ENCODE measurements around the gene DPF3.
A peak's percentile ranks its signal among the peaks of the same experiment; 100 is the strongest.

DPF3 gene

DNA sequence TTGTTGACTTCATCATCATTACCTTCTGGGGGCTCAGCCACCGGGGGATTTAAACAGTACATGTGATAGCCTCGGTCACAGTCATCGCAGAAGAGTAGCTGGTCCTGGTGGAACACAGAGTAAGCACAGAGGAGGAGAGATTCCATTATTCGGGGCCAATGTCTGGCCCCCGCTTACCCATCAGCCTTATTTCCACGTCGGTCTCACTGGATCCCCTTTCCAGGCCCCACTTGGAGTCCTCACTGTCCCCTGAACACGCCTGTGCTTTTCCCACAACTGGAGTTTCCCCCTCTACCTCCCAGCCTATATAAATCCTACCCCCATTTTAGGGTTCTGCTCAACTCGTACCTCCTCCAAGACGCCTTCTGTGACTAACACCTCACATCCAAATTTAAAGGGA is 274.0 kb downstream of the DPF3 start:
- Histone ChIP-seq H3K4me3 (ENCODE audit: low read depth in 1 of 5, low read length in 5 of 5) (no peak overlapping the region), H3K9me3 (ENCODE audit: control insufficient read depth in 5 of 5, low read length in 5 of 5) (no peaks in the 10 kb centered on the region), H3K27me3 (ENCODE audit: control insufficient read depth in 5 of 5, insufficient read depth in 4 of 5, low read length in 5 of 5) (peaks cover 0 to 3% (median 0%) of the 10 kb centered on the region in 5 donors), H3K27ac (ENCODE audit: low read depth, low read length) (no peak overlapping the region), H3K36me3 (ENCODE audit: control insufficient read depth in 5 of 5, insufficient read depth in 5 of 5, low read length in 5 of 5) (no peaks in the 10 kb centered on the region), H3K4me1 (ENCODE audit: control insufficient read depth in 5 of 5, insufficient read depth in 5 of 5, low read length in 5 of 5) (peaks cover 0 to 50% (median 35%) of the 10 kb centered on the region in 5 donors), H3K9ac (ENCODE audit: low read length in 5 of 5) (no peak overlapping the region)

DNA sequence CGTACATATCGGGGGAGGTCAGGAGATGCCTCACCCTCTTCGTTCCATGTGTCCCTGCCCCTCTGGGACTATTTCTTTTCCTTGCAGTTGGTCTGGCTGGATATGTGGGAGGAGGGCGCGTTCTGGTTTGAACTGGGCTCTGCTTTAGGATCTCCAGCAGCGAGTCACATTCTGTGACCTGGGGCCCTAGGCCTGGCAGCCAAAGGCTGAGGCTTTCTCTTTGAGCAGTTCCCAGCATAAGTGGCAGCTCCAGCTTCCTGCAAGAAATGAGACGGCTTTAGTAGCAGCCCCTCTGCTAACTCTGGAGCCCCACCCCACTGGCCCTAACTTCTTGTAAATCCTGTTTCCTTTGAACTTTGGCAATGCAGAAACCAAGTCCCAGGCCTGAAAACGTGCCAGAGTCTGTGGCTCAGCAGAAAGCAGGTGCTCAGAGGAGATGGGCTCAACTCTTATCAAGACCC is 274.8 kb downstream of the DPF3 start:
- H3K4me3 ChIP-seq (ENCODE audit: low read depth in 1 of 5, low read length in 5 of 5): no peak overlapping the region
- no peaks in the 10 kb centered on the region for H3K9me3 ChIP-seq (ENCODE audit: control insufficient read depth in 5 of 5, low read length in 5 of 5)
- no peak overlapping the region for H3K9ac ChIP-seq (ENCODE audit: low read length in 5 of 5)
- H3K27ac ChIP-seq (ENCODE audit: low read depth, low read length): peak overlapping the region; percentile 57
- H3K27me3 ChIP-seq (ENCODE audit: control insufficient read depth in 5 of 5, insufficient read depth in 4 of 5, low read length in 5 of 5): peaks cover 0 to 3% (median 0%) of the 10 kb centered on the region in 5 donors
- H3K4me1 ChIP-seq (ENCODE audit: control insufficient read depth in 5 of 5, insufficient read depth in 5 of 5, low read length in 5 of 5): peaks cover 0 to 54% (median 38%) of the 10 kb centered on the region in 5 donors
- no peaks in the 10 kb centered on the region for H3K36me3 ChIP-seq (ENCODE audit: control insufficient read depth in 5 of 5, insufficient read depth in 5 of 5, low read length in 5 of 5)

DNA sequence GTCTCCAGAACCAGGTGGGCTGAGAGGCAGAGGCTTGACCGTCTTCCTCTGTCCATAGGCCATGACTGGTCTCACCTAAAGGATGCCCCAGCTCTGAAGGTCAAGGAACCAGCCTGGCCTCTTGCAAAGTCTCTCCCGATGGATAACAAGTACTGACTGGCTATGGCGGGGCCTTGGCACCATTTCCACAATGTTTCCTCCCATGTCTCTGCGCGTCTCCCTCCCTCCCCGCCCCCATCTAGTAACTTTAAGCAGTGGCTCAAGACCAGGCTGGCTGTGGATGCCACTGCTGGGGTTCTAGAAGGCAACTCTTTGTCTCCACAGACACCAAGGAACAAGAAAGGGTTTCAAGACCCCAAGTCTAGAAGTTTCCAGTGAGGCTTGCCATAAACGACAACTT is 275.5 kb downstream of the DPF3 start:
- Histone ChIP-seq H3K27me3 (ENCODE audit: control insufficient read depth in 5 of 5, insufficient read depth in 4 of 5, low read length in 5 of 5) (peaks cover 0 to 3% (median 0%) of the 10 kb centered on the region in 5 donors), H3K9ac (ENCODE audit: low read length in 5 of 5) (peak overlapping the region in 1 of 5 donors; percentile 10), H3K4me3 (ENCODE audit: low read depth in 1 of 5, low read length in 5 of 5) (no peak overlapping the region), H3K36me3 (ENCODE audit: control insufficient read depth in 5 of 5, insufficient read depth in 5 of 5, low read length in 5 of 5) (no peaks in the 10 kb centered on the region), H3K27ac (ENCODE audit: low read depth, low read length) (peak overlapping the region; percentile 57), H3K4me1 (ENCODE audit: control insufficient read depth in 5 of 5, insufficient read depth in 5 of 5, low read length in 5 of 5) (peaks cover under 1 to 62% (median 45%) of the 10 kb centered on the region in 5 donors), H3K9me3 (ENCODE audit: control insufficient read depth in 5 of 5, low read length in 5 of 5) (no peaks in the 10 kb centered on the region)

DNA sequence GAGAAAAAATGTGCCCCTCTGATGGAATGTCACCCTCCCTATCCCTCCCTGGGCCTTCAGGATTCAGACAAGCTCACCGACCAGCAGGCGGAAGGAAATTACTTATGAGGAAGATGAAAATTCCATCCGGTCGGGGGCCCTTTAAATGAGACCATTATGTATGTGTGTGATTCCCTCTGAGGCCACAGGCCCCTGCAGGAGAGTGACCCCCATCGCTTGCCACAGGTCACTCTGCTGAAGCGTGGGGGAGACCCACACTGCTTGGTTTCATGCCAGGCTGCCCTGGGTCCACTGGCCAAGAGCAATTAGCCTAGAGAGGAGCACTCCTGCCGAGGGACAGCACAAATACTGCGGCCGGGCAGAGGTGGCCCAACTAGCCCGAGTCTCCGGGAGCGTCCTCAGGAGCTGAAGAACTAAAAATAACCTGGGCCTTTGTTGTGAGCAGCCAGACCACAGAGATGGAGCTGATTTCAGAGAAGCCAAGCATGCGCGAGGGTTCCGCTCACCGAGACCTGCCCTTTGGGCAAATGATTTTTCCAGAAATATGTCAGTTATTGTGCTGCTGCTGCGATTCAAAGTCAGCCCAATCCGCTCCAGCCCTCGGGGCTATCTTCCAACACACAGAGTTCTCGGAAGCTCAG is 276.4 kb downstream of the DPF3 start:
- H3K4me3 ChIP-seq (ENCODE audit: low read depth in 1 of 5, low read length in 5 of 5): no peak overlapping the region
- H3K27me3 ChIP-seq (ENCODE audit: control insufficient read depth in 5 of 5, insufficient read depth in 4 of 5, low read length in 5 of 5): peaks cover 0 to 3% (median 0%) of the 10 kb centered on the region in 5 donors
- peaks cover 6 to 71% (median 53%) of the 10 kb centered on the region in 5 donors for H3K4me1 ChIP-seq (ENCODE audit: control insufficient read depth in 5 of 5, insufficient read depth in 5 of 5, low read length in 5 of 5)
- peak overlapping the region; percentile 57 for H3K27ac ChIP-seq (ENCODE audit: low read depth, low read length)
- H3K9ac ChIP-seq (ENCODE audit: low read length in 5 of 5): no peak overlapping the region
- H3K36me3 ChIP-seq (ENCODE audit: control insufficient read depth in 5 of 5, insufficient read depth in 5 of 5, low read length in 5 of 5): no peaks in the 10 kb centered on the region
- H3K9me3 ChIP-seq (ENCODE audit: control insufficient read depth in 5 of 5, low read length in 5 of 5): no peaks in the 10 kb centered on the region

DNA sequence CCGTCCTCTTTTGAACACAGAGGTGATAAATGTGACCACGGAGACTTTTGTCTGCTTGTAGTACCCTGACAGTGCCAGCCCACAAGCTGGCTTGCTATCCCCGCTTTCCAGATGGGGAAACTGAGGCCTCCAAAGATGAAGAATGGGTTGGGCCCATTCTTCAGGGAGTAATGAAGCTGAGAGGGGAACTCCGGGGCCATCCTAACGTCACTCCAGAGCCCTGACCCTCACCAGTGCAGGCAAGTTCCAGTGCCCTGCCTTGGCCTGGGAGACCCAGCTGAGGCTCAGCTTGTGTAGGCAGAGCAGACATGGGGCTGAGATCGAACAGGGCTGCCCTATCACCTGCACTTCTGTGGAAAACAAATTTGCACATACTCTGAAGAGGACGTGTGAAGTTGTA is 277.1 kb downstream of the DPF3 start:
- H3K4me1 ChIP-seq (ENCODE audit: control insufficient read depth in 5 of 5, insufficient read depth in 5 of 5, low read length in 5 of 5): peaks cover 6 to 72% (median 53%) of the 10 kb centered on the region in 5 donors

DNA sequence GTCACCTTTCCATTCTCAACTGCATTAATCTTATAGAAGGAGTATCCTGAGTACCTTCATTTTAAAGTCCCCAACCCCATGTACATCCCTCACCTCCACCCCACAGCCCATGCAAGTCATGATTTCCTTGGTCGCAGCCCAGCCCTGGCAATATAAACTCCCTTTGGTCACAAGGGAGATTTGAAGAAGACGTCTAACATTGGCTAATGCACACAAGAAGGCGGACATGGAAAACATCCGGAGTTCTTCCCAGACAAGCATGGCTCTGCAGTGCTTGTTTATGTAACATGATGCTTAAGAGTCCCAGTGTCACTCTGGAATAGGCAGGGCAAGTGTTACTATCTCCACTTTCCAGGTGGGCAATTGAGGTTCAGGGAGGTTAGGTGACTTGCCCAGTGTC is 277.6 kb downstream of the DPF3 start:
- H3K36me3 ChIP-seq (ENCODE audit: control insufficient read depth in 5 of 5, insufficient read depth in 5 of 5, low read length in 5 of 5): no peaks in the 10 kb centered on the region
- H3K9me3 ChIP-seq (ENCODE audit: control insufficient read depth in 5 of 5, low read length in 5 of 5): no peaks in the 10 kb centered on the region
- H3K4me3 ChIP-seq (ENCODE audit: low read depth in 1 of 5, low read length in 5 of 5): no peak overlapping the region
- peak overlapping the region; percentile 62 for H3K27ac ChIP-seq (ENCODE audit: low read depth, low read length)
- H3K27me3 ChIP-seq (ENCODE audit: control insufficient read depth in 5 of 5, insufficient read depth in 4 of 5, low read length in 5 of 5): peaks cover 0 to 3% (median 0%) of the 10 kb centered on the region in 5 donors
- peaks cover 6 to 72% (median 53%) of the 10 kb centered on the region in 5 donors for H3K4me1 ChIP-seq (ENCODE audit: control insufficient read depth in 5 of 5, insufficient read depth in 5 of 5, low read length in 5 of 5)
- no peak overlapping the region for H3K9ac ChIP-seq (ENCODE audit: low read length in 5 of 5)

More for the DNA sequence above, 277.1 kb downstream of the DPF3 start:
- Histone ChIP-seq H3K27me3 (ENCODE audit: control insufficient read depth in 5 of 5, insufficient read depth in 4 of 5, low read length in 5 of 5) (peaks cover 0 to 3% (median 0%) of the 10 kb centered on the region in 5 donors), H3K4me3 (ENCODE audit: low read depth in 1 of 5, low read length in 5 of 5) (no peak overlapping the region), H3K27ac (ENCODE audit: low read depth, low read length) (peak overlapping the region; percentile 57), H3K9me3 (ENCODE audit: control insufficient read depth in 5 of 5, low read length in 5 of 5) (no peaks in the 10 kb centered on the region), H3K9ac (ENCODE audit: low read length in 5 of 5) (no peak overlapping the region), H3K36me3 (ENCODE audit: control insufficient read depth in 5 of 5, insufficient read depth in 5 of 5, low read length in 5 of 5) (no peaks in the 10 kb centered on the region)

DNA sequence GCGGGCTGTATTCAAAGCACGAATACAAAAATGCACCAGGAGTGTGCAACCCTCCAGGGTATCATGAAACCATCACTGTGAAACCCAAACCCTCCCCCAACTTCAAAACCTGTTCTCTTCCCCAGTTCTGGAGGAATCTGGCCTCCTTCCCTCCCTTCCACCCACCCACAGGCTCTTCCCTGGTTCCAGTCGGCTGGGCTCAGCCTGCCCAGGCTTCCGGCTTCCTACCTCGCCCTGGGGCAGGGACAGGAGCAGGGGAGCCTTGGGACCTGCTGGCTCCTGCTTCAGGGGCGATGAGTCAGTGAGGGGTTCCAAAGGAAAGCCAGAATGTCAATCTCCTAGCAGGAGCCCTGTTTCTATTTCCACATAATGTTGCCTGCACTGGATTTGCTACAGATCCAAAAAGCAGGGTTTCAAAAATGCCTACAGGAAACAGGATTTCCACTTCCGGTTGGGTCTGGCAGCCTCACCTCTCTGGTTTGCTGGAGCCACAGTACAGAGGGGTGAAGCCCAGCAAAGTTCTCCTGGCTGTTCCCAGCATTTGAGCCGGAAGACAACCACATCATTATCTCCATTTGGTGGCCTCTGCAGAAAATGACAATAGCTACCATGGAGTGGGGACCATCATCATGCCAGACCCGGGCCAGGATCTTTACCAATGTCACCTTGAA is 278.3 kb downstream of the DPF3 start:
- Histone ChIP-seq H3K9ac (ENCODE audit: low read length in 5 of 5) (no peak overlapping the region), H3K27me3 (ENCODE audit: control insufficient read depth in 5 of 5, insufficient read depth in 4 of 5, low read length in 5 of 5) (peaks cover 0 to 3% (median 0%) of the 10 kb centered on the region in 5 donors), H3K27ac (ENCODE audit: low read depth, low read length) (peak overlapping the region; percentile 62)

DNA sequence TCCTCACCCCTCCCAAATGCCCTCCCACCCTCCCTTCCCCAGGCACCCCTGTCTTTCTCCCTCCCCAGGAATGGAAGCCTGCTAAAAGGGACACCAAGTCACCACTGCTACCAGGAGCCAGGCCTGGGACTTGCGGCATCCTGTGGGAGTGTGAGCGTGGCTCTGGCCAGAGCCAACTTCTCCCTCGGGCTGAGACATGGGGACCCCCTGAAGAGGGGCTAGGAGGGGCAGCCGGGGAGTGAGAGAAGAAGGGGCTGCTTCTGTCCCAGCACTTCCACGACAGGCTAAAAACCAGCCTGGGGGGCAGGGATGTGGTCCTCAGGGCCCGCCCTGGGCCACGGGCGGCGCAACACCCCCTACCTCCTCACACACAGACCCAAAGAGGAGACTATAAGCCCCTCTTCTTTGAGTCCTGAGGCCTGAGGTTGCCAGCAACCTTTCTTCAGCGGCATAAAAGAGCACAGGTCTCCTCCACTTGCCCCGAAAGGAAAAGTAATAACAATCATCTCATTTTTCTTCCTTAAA is 278.9 kb downstream of the DPF3 start:
- Histone ChIP-seq H3K27ac (ENCODE audit: low read depth, low read length) (peak overlapping the region; percentile 62), H3K27me3 (ENCODE audit: control insufficient read depth in 5 of 5, insufficient read depth in 4 of 5, low read length in 5 of 5) (peaks cover 0 to 3% (median 0%) of the 10 kb centered on the region in 5 donors), H3K9ac (ENCODE audit: low read length in 5 of 5) (peak overlapping the region in 1 of 5 donors; percentile 1), H3K9me3 (ENCODE audit: control insufficient read depth in 5 of 5, low read length in 5 of 5) (no peaks in the 10 kb centered on the region), H3K4me1 (ENCODE audit: control insufficient read depth in 5 of 5, insufficient read depth in 5 of 5, low read length in 5 of 5) (peaks cover 6 to 72% (median 53%) of the 10 kb centered on the region in 5 donors), H3K36me3 (ENCODE audit: control insufficient read depth in 5 of 5, insufficient read depth in 5 of 5, low read length in 5 of 5) (no peaks in the 10 kb centered on the region), H3K4me3 (ENCODE audit: low read depth in 1 of 5, low read length in 5 of 5) (no peak overlapping the region)

More for the DNA sequence above, 278.3 kb downstream of the DPF3 start:
- Histone ChIP-seq H3K36me3 (ENCODE audit: control insufficient read depth in 5 of 5, insufficient read depth in 5 of 5, low read length in 5 of 5) (no peaks in the 10 kb centered on the region), H3K4me1 (ENCODE audit: control insufficient read depth in 5 of 5, insufficient read depth in 5 of 5, low read length in 5 of 5) (peaks cover 6 to 72% (median 53%) of the 10 kb centered on the region in 5 donors), H3K9me3 (ENCODE audit: control insufficient read depth in 5 of 5, low read length in 5 of 5) (no peaks in the 10 kb centered on the region), H3K4me3 (ENCODE audit: low read depth in 1 of 5, low read length in 5 of 5) (peak overlapping the region in 2 of 5 donors; percentile 4 to 19)

DNA sequence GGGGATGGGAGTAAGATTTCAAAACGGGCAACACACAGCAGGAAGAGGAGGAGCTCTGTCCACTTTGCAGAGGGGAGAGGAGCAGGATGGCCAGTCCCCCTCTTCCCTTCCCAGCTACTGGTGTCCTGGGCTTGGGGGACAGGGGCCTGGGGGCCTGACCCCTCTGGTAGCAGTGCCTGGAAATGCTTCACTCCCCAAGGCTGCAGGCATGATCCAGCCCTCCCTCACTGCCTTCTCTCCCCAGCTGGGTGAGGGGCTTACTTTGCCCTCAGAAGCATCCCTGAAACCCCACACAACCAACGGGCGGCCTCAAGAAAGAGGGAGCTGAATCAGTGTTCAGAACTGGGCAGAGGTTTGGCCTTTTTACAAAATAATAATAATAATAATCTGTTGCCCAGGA is 279.5 kb downstream of the DPF3 start:
- no peak overlapping the region for H3K27ac ChIP-seq (ENCODE audit: low read depth, low read length)
- no peaks in the 10 kb centered on the region for H3K36me3 ChIP-seq (ENCODE audit: control insufficient read depth in 5 of 5, insufficient read depth in 5 of 5, low read length in 5 of 5)
- H3K4me3 ChIP-seq (ENCODE audit: low read depth in 1 of 5, low read length in 5 of 5): no peak overlapping the region
- H3K9ac ChIP-seq (ENCODE audit: low read length in 5 of 5): no peak overlapping the region
- peaks cover 6 to 68% (median 53%) of the 10 kb centered on the region in 5 donors for H3K4me1 ChIP-seq (ENCODE audit: control insufficient read depth in 5 of 5, insufficient read depth in 5 of 5, low read length in 5 of 5)
- peaks cover 0 to 1% (median 0%) of the 10 kb centered on the region in 5 donors for H3K27me3 ChIP-seq (ENCODE audit: control insufficient read depth in 5 of 5, insufficient read depth in 4 of 5, low read length in 5 of 5)
- no peaks in the 10 kb centered on the region for H3K9me3 ChIP-seq (ENCODE audit: control insufficient read depth in 5 of 5, low read length in 5 of 5)

DNA sequence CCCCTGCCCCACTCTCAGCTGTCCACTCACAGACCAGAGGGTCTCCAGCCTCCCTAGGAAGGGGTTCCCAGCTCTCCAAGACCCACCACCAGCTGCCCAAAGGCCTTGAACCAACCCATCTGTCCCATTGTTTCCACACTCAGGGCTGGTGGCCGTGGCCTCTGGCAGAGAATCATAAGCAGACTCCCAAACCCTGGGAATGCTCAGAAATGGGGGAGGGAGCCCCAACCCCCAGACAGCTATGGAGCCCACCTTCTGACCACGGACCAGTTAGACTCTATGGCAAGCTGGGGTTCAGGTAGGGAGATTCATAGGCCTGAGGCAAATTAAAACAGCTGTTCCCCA is 280.0 kb downstream of the DPF3 start:
- peaks cover 0 to 2% (median 0%) of the 10 kb centered on the region in 5 donors for H3K27me3 ChIP-seq (ENCODE audit: control insufficient read depth in 5 of 5, insufficient read depth in 4 of 5, low read length in 5 of 5)
- no peak overlapping the region for H3K4me3 ChIP-seq (ENCODE audit: low read depth in 1 of 5, low read length in 5 of 5)
- no peak overlapping the region for H3K27ac ChIP-seq (ENCODE audit: low read depth, low read length)
- no peaks in the 10 kb centered on the region for H3K36me3 ChIP-seq (ENCODE audit: control insufficient read depth in 5 of 5, insufficient read depth in 5 of 5, low read length in 5 of 5)
- peaks cover 6 to 64% (median 53%) of the 10 kb centered on the region in 5 donors for H3K4me1 ChIP-seq (ENCODE audit: control insufficient read depth in 5 of 5, insufficient read depth in 5 of 5, low read length in 5 of 5)
- H3K9me3 ChIP-seq (ENCODE audit: control insufficient read depth in 5 of 5, low read length in 5 of 5): no peaks in the 10 kb centered on the region
- H3K9ac ChIP-seq (ENCODE audit: low read length in 5 of 5): no peak overlapping the region

All from subcutaneous abdominal adipose tissue (tissue), 5 donors.